Measurements from ENCODE around the gene FOXRED1.

FOXRED1 gene

DNA sequence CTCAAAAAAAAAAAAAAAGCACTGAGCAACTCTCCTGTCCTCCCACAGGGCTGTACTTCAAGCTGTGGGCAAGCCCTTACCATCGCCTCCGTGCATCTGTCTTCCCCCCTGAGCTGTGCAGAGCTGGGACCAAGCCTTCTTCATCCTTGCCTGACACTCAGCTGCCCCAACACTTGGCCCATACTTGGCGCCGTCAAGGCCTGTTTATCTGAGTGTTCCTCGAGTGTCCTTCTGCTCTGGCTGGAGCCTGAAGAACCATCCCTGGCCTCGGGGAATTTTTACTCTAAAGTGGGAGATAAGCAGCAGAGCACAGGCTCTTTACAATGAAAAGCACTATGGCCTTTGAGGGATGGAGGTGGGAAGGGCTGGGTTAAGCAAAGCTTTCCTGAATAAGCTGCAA, 12.3 kb downstream of the FOXRED1 start:
- no peak for ATAC-seq (replicated peaks; ENCODE audit: extremely low read depth, poor library complexity, severe bottlenecking)
- no peak for DNase-seq (ENCODE audit: low spot score in 2 of 2)
- no peaks in the 10 kb centered on the region for H3K9me3 Mint-ChIP-seq
- peak overlapping the region; percentile 98 for H3K27ac Mint-ChIP-seq (ENCODE audit: low read depth)
- H3K36me3 Mint-ChIP-seq (ENCODE audit: insufficient read depth): peaks cover 19% of the 10 kb centered on the region
- H3K27me3 Mint-ChIP-seq: no peaks in the 10 kb centered on the region
- peak overlapping the region; percentile 96 for H3K4me3 Mint-ChIP-seq
- peaks cover 30% of the 10 kb centered on the region for H3K4me1 Mint-ChIP-seq

- DNase-seq (ENCODE audit: low spot score in 2 of 2) (no peak), ATAC-seq (replicated peaks; ENCODE audit: extremely low read depth, poor library complexity, severe bottlenecking) (no peak)
- no peaks in the 10 kb centered on the region for H3K27me3 Mint-ChIP-seq
- peak overlapping the region; percentile 96 for H3K4me3 Mint-ChIP-seq
- peaks cover 19% of the 10 kb centered on the region for H3K36me3 Mint-ChIP-seq (ENCODE audit: insufficient read depth)
- peak overlapping the region; percentile 98 for H3K27ac Mint-ChIP-seq (ENCODE audit: low read depth)
- peaks cover 32% of the 10 kb centered on the region for H3K4me1 Mint-ChIP-seq
- no peaks in the 10 kb centered on the region for H3K9me3 Mint-ChIP-seq
Measured at GRCh38 chr11:126281666-126282175, 12.8 kb downstream of the FOXRED1 start.

DNA sequence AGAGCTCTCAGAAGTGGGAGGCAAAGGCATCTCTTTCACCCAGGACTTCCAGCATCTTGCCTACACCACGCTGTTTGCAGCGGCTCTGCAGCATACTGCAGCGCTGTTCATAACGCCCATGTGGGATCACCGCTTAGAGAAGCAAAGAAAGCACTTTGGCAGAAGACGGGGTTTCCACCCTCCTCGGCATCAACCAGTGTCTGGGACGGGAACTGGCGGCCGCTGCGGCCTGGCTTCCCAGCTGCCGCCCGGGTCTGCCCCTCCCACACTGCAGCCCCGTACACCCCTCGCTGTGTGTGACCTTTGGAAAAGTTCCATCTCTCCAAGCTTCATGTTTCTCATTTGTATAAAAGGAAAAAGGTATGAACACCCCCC, 13.4 kb downstream of the FOXRED1 start:
- peak; percentile 50 for ATAC-seq (replicated peaks; ENCODE audit: extremely low read depth, poor library complexity, severe bottlenecking)
- Mint-ChIP-seq H3K36me3 (ENCODE audit: insufficient read depth) (peaks cover 18% of the 10 kb centered on the region), H3K27ac (ENCODE audit: low read depth) (peak overlapping the region; percentile 98), H3K4me1 (peaks cover 35% of the 10 kb centered on the region), H3K4me3 (peak overlapping the region; percentile 96), H3K27me3 (no peaks in the 10 kb centered on the region), H3K9me3 (no peaks in the 10 kb centered on the region)
- no peak for DNase-seq (ENCODE audit: low spot score in 2 of 2)

DNA sequence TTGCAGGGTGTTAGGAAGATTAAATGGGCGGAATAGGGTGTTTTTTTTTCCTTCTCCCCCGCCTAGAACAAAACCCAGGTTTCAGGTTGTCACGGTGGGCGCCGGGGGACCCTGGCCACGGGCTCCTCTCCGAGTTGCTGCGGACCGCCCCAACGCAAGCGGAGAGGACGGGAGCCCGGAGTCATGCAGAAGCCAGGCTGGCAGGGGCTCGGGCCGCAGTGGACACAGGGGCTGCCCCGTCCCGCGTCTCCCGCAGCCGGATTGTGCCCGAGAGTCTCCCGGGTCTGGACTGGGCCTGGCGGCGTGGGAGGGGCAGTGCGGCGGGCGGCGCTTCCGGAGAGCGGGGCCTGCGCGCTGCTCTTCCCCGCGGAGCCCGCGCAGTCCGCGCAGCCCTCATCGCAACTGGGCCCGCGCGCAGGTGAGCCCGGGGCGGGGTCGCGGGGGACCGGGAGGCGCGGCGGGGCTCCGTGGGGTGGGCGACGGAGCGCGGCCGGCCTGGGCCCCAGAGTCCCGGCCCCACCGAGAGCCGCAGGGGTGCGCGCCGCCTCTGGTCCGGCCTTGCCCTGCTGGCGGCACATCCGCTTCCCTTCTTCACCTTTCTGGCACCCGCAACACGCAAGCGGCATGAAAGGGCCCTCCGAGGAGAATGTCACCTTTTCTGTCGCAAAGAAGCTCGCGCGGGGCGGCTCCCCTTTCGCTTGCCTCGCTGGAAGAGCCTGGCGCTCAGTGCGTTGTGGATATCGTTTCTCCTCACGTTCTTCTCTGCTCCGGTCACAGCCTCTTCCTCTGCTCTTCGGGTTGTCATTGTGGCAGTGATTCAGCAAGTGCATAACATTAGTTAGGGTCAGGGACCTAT, 14.0 kb downstream of the FOXRED1 start, which contains the start of gene TIRAP:
Gene TIRAP, plus strand, starts transcription at position 358 of the 856 bp plus-strand sequence. CDS start 7,802 bp downstream, outside the sequence.
- peaks cover 35% of the 10 kb centered on the region for H3K4me1 Mint-ChIP-seq
- H3K4me3 Mint-ChIP-seq: peak within 1 kb of the TSS; percentile 96
- DNase-seq (ENCODE audit: low spot score in 2 of 2) (peak; percentile 52 to 56), ATAC-seq (replicated peaks; ENCODE audit: extremely low read depth, poor library complexity, severe bottlenecking) (peak; percentile 61)
- no peaks in the 10 kb centered on the region for H3K9me3 Mint-ChIP-seq
- H3K27me3 Mint-ChIP-seq: no peaks in the 10 kb centered on the region
- peaks cover 17% of the 10 kb centered on the region for H3K36me3 Mint-ChIP-seq (ENCODE audit: insufficient read depth)
- peak within 1 kb of the TSS; percentile 98 for H3K27ac Mint-ChIP-seq (ENCODE audit: low read depth)

GRCh38 chr11:126284829-126285228, 15.9 kb downstream of the FOXRED1 start:
- ATAC-seq (replicated peaks; ENCODE audit: extremely low read depth, poor library complexity, severe bottlenecking) (peak; percentile 50), DNase-seq (ENCODE audit: low spot score in 2 of 2) (peak; percentile 69 to 77)
- peak overlapping the region; percentile 56 for H3K27ac Mint-ChIP-seq (ENCODE audit: low read depth)
- H3K36me3 Mint-ChIP-seq (ENCODE audit: insufficient read depth): peaks cover 17% of the 10 kb centered on the region
- no peaks in the 10 kb centered on the region for H3K27me3 Mint-ChIP-seq
- peak overlapping the region; percentile 96 for H3K4me3 Mint-ChIP-seq
- H3K9me3 Mint-ChIP-seq: no peaks in the 10 kb centered on the region
- H3K4me1 Mint-ChIP-seq: peaks cover 35% of the 10 kb centered on the region

GRCh38 chr11:126288237-126288636, 19.3 kb downstream of the FOXRED1 start:
- Mint-ChIP-seq H3K36me3 (ENCODE audit: insufficient read depth) (peaks cover 18% of the 10 kb centered on the region), H3K27ac (ENCODE audit: low read depth) (no peak overlapping the region), H3K27me3 (no peaks in the 10 kb centered on the region), H3K4me1 (peaks cover 19% of the 10 kb centered on the region), H3K4me3 (no peak overlapping the region), H3K9me3 (no peaks in the 10 kb centered on the region)
- DNase-seq (ENCODE audit: low spot score in 2 of 2) (no peak), ATAC-seq (replicated peaks; ENCODE audit: extremely low read depth, poor library complexity, severe bottlenecking) (no peak)

GRCh38 chr11:126290887-126291286, 21.9 kb downstream of the FOXRED1 start:
- DNase-seq (ENCODE audit: low spot score in 2 of 2) (no peak), ATAC-seq (replicated peaks; ENCODE audit: extremely low read depth, poor library complexity, severe bottlenecking) (no peak)
- Mint-ChIP-seq H3K4me1 (peaks cover 6% of the 10 kb centered on the region), H3K9me3 (no peaks in the 10 kb centered on the region), H3K27ac (ENCODE audit: low read depth) (no peak overlapping the region), H3K36me3 (ENCODE audit: insufficient read depth) (peaks cover 24% of the 10 kb centered on the region), H3K27me3 (no peaks in the 10 kb centered on the region), H3K4me3 (no peak overlapping the region)

DNA sequence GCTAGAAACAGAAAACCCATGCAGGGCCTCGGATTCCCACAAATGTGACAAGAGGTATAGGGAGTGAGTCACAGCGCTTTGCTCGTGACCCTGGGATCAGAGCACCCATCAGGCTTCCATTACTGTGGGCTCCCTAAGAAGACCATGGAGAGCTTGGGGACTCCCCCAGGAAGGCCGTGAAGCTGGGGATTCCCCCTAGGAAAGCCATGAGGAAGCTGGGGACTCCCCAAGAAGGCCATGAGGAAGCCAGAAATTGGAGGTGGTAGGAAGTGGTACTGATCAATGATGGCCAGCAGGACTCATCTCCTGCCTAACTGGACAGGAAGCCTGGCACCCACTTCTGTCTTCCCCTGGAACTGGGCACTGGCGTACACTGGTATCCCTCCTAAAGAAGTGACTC, 24.8 kb downstream of the FOXRED1 start:
- H3K27ac Mint-ChIP-seq (ENCODE audit: low read depth): no peak overlapping the region

DNA sequence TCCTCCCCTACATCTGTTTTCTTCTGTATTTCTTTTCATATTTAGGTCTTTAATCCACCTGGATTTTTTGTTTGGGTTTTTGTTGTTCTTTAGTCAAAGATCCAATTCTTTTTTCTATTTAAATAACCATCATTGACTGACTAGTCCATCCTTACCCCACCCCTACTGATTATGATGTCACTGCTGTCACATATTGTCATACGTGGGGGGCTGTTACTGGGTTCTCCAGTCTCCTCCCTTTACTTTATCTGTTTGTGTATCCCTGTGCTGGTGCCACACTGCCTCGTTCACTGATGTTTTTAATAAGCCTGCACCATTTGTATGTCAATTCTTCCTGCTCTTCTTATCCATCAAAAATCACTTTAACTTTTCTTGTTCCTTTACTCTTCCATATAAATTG, 28.1 kb downstream of the FOXRED1 start:
- no peaks in the 10 kb centered on the region for H3K9me3 Mint-ChIP-seq
- H3K27me3 Mint-ChIP-seq: no peaks in the 10 kb centered on the region
- peak overlapping the region; percentile 25 for H3K27ac Mint-ChIP-seq (ENCODE audit: low read depth)
- peaks cover 9% of the 10 kb centered on the region for H3K4me1 Mint-ChIP-seq
- peaks cover 18% of the 10 kb centered on the region for H3K36me3 Mint-ChIP-seq (ENCODE audit: insufficient read depth)
- no peak for ATAC-seq (replicated peaks; ENCODE audit: extremely low read depth, poor library complexity, severe bottlenecking)
- no peak for DNase-seq (ENCODE audit: low spot score in 2 of 2)
- no peak overlapping the region for H3K4me3 Mint-ChIP-seq

More for the DNA sequence above, 24.8 kb downstream of the FOXRED1 start:
- Mint-ChIP-seq H3K9me3 (no peaks in the 10 kb centered on the region), H3K27me3 (no peaks in the 10 kb centered on the region), H3K4me1 (peaks cover 9% of the 10 kb centered on the region), H3K36me3 (ENCODE audit: insufficient read depth) (peaks cover 20% of the 10 kb centered on the region), H3K4me3 (no peak overlapping the region)
- no peak for ATAC-seq (replicated peaks; ENCODE audit: extremely low read depth, poor library complexity, severe bottlenecking)
- DNase-seq (ENCODE audit: low spot score in 2 of 2): no peak

DNA sequence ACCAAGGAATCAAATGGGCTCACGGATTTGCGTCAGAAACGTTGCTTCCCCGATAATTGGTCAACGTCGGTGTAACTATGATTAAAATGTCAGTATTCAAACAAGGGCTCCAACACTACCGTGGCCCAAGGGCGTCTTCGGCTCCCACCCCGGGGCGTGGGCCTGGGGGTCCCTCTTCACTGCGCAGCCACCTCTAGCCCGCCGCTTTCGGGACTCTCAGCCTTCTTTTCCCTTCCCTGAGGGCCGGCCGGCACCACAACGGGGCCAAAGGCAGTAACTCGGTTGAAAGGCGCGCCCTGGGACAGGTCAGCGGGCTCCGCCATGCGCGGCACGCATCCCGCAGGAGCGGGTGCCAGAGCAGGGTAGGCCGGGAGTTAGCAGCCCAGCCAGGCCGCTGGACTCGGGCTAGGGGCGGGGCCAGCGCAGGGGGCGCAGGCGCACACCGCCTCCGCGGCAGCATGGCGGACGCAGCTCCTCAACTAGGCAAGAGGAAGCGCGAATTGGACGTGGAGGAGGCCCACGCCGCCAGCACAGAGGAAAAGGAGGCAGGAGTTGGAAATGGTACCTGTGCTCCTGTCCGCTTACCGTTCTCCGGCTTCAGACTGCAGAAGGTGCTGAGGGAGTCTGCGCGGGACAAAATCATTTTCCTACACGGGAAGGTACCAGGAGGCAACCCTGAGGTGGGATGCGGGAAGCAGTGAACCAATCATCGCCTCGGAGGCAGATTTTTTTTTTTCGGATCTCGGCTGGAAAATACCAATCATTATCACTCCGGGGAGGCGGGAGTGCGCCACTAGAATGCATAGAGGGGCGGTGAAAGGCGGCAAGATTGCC, 34.9 kb downstream of the FOXRED1 start, which contains the start of gene DCPS:
Gene DCPS, plus strand, starts transcription at position 438 of the 834 bp plus-strand sequence. Its CDS starts 21 bp downstream, at position 459.
- H3K36me3 Mint-ChIP-seq (ENCODE audit: insufficient read depth): peaks cover 15% of the 10 kb centered on the region
- peak within 1 kb of the TSS; percentile 98 for H3K27ac Mint-ChIP-seq (ENCODE audit: low read depth)
- ATAC-seq (replicated peaks; ENCODE audit: extremely low read depth, poor library complexity, severe bottlenecking) (peak; percentile 96), DNase-seq (ENCODE audit: low spot score in 2 of 2) (peak; percentile 76 to 77)
- H3K4me1 Mint-ChIP-seq: peaks cover 31% of the 10 kb centered on the region
- H3K4me3 Mint-ChIP-seq: peak within 1 kb of the TSS; percentile 98
- H3K27me3 Mint-ChIP-seq: no peaks in the 10 kb centered on the region
- no peaks in the 10 kb centered on the region for H3K9me3 Mint-ChIP-seq

- H3K9me3 Mint-ChIP-seq: no peaks in the 10 kb centered on the region
- H3K4me1 Mint-ChIP-seq: peaks cover 31% of the 10 kb centered on the region
- DNase-seq (ENCODE audit: low spot score in 2 of 2): no peak
- H3K4me3 Mint-ChIP-seq: peak overlapping the region; percentile 98
- H3K36me3 Mint-ChIP-seq (ENCODE audit: insufficient read depth): peaks cover 14% of the 10 kb centered on the region
- ATAC-seq (replicated peaks; ENCODE audit: extremely low read depth, poor library complexity, severe bottlenecking): peak; percentile 12
- H3K27ac Mint-ChIP-seq (ENCODE audit: low read depth): peak overlapping the region; percentile 98
- no peaks in the 10 kb centered on the region for H3K27me3 Mint-ChIP-seq
Measured at GRCh38 chr11:126304457-126305075, 35.6 kb downstream of the FOXRED1 start.

- H3K9me3 Mint-ChIP-seq: no peaks in the 10 kb centered on the region
- peaks cover 41% of the 10 kb centered on the region for H3K4me1 Mint-ChIP-seq
- peaks cover 19% of the 10 kb centered on the region for H3K36me3 Mint-ChIP-seq (ENCODE audit: insufficient read depth)
- no peak for ATAC-seq (replicated peaks; ENCODE audit: extremely low read depth, poor library complexity, severe bottlenecking)
- H3K27me3 Mint-ChIP-seq: no peaks in the 10 kb centered on the region
- H3K4me3 Mint-ChIP-seq: peak overlapping the region; percentile 98
- DNase-seq (ENCODE audit: low spot score in 2 of 2): no peak
- peak overlapping the region; percentile 98 for H3K27ac Mint-ChIP-seq (ENCODE audit: low read depth)
Measured at GRCh38 chr11:126305699-126306098, 36.7 kb downstream of the FOXRED1 start.
